Erythroblast (primary cell): ENCODE results near the gene AMMECR1.

ENCODE experiments used
- GATA1 ChIP-seq: IDR thresholded peaks from 2 replicates; pipeline ENCODE4 v1.6.1; 2011; ENCODE audit warnings: low read depth, mild to moderate bottlenecking, control low read depth, low read length, moderate library complexity
- POLR2A ChIP-seq: IDR thresholded peaks from 2 replicates; pipeline ENCODE4 v1.6.1; 2011; ENCODE audit warnings: mild to moderate bottlenecking, low read length

DNA sequence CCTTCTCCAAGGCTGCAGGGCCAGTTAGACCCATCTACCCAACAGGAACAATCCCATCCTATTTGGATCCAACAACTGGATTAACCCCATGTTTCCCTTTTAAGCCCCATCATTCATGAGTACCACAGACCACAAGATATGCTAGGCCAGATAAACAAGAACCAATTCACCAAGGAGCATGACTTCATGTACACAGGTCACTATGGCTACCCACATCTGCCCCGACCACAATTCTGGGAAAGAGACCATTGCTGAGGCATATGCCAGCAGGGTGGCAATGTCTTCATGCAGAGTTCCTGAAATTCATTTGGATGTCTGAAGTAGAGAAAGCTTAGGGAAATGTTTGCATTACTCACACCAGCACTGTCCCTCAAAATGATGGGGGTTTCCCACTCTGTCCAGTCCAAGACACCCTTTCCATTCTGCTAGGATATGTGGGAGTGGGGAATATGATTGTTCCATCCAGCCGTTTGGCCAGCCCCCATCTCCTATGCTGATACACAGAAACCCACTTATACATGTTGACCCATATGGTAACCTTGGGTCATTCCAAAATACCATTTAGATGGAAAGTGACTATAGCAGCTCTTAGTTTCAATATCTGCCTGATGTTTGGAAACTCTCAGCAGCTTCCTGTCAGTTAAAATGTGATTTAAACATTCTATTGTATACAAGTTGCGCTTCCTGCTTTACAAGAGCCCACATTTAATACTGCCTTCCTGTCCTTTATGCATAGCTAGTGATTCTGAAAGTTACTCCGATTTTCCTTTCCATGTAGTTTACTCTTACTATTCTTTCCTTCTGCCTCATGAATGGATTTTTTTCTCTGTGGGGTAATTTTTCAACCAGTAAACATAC is 129.0 kb downstream of the AMMECR1 start:
- TF ChIP-seq POLR2A (no peak), GATA1 (no peak)
